Erythroblast (primary cell): ENCODE results near the gene EFNB3.

ENCODE experiments used
- GATA1 ChIP-seq: IDR thresholded peaks from 2 replicates; pipeline ENCODE4 v1.6.1; 2011; ENCODE audit warnings: low read depth, mild to moderate bottlenecking, control low read depth, low read length, moderate library complexity
- POLR2A ChIP-seq: IDR thresholded peaks from 2 replicates; pipeline ENCODE4 v1.6.1; 2011; ENCODE audit warnings: mild to moderate bottlenecking, low read length

DNA sequence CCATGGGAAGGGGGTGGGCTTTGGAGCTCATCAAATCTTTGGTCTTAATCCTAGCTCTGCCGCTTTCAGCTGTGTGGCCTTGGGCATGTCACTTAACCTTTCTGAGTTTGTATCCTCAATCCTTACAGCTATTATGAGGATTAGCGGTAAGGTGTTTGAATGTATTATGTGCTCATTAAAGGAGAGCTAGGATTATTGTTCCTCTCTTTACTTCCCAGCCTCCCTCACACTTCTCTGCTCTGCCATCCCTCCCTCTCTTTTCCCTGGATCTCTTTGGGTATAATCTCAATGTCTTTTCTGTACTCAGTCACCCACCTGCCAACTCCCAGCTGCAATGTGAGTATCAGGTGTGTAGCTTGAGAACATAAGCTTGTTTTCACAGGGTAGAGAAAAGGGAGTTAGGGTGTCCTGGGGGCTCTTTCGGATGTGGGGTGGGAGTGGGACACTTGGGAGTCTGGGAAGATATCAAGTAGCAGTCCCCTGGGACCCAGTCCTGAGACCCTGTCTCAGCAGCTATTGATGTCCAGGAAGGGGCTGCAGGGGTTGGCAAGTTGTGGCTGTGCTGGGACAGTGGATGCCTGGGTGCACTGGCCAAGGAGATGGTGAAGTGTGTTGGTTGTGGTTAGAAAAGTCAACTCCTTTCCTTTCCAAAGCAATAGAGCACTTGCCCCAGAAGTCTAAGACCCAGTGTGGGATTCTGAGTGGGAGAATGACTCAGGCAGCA lies 1.8 kb downstream of the EFNB3 start:
- TF ChIP-seq POLR2A (no peak), GATA1 (no peak)
